ENCODE measurements around the gene ETV6.

- TF ChIP-seq CTCF (IDR thresholded peaks at IDR 0.05): no peak
- no peak for TF ChIP-seq POLR2A (IDR thresholded peaks at IDR 0.05)
Measured at GRCh38 chr12:11863478-11863906, 214.0 kb downstream of the ETV6 start.

All from upper lobe of left lung (tissue), 4 donors.